DND-41 (cell line): Measurements from ENCODE around the gene CTSG.

Source experiments
- EZH2 ChIP-seq: IDR thresholded peaks from 3 replicates; pipeline ENCODE4 v1.6.1; 2012; ENCODE audit warnings: borderline replicate concordance, low read depth, mild to moderate bottlenecking, moderate library complexity, low read length, inconsistent platforms; ENCODE audit not compliant: severe bottlenecking
- TF ChIP-seq, protein P1 (sequence below): IDR thresholded peaks from 2 replicates; pipeline ENCODE4 v1.5.1; 2012; ENCODE audit warnings: borderline replicate concordance, low read length, moderate library complexity, mild to moderate bottlenecking; ENCODE audit not compliant: poor library complexity, severe bottlenecking; ENCODE audit errors: extremely low read depth

DNA sequence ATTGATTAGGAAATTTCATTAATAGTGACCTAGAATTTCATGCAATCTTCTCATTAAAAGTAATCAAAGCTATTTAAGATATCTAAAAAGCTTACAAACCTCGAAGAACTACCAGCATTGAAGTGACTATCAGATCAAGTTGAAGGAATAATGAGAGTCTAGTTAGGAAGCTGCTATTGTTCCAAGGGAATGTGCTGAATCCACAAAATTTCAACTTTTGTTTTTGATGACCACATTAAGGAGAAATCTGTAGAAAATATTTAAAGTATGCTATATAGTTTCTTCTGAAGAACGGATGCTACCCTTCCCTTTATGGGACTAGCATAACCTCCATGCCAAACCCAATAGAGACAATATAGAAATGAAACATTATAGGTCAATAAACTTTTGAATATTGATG lies 2.5 kb upstream of the CTSG start:
- TF ChIP-seq EZH2, result no peak
- TF ChIP-seq, protein P1, sequence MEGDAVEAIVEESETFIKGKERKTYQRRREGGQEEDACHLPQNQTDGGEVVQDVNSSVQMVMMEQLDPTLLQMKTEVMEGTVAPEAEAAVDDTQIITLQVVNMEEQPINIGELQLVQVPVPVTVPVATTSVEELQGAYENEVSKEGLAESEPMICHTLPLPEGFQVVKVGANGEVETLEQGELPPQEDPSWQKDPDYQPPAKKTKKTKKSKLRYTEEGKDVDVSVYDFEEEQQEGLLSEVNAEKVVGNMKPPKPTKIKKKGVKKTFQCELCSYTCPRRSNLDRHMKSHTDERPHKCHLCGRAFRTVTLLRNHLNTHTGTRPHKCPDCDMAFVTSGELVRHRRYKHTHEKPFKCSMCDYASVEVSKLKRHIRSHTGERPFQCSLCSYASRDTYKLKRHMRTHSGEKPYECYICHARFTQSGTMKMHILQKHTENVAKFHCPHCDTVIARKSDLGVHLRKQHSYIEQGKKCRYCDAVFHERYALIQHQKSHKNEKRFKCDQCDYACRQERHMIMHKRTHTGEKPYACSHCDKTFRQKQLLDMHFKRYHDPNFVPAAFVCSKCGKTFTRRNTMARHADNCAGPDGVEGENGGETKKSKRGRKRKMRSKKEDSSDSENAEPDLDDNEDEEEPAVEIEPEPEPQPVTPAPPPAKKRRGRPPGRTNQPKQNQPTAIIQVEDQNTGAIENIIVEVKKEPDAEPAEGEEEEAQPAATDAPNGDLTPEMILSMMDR, result no peak
